Renal cortical epithelial cell (primary cell): ENCODE data around the gene KANSL3. TPM values are rescaled to one million over a fixed set of nuclear protein-coding genes. Genes with fewer than 3 reads are reported as not detected.
A peak's percentile ranks its signal among the peaks of the same experiment; 100 is the strongest.

Source experiments
- DNase-seq: peaks from one replicate; pipeline ENCODE4 v3.0.0-alpha.2; 2011; ENCODE audit warnings: low read depth
- total RNA-seq: library from RNA; depleted of rRNA; stranded (reverse); fragments of >200 nt; gene quantifications from 2 replicates; pipeline ENCODE4 v1.2.3, GENCODE V29; 2014

KANSL3 gene
- total RNA-seq, 1 donor from 2014 or later = 55.2 TPM

DNA sequence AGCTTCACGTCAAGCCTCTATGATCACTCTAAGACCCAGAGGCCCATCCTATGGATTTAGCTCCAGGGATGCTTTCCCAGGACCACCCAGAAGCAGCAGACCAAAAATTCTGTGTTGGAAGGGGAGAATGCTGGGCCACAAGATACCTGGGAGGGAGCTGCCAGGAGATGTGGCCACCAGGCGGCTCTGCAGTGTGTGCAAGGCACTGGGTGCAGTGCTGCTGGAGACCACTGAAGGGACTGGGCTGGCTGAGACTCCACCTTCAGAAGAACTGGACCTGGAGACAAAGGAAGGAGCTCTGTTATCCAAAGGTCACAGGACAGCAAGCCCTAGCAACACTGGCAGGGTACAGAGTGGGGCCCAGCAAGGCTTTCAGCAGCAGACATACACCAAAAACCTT is 34.0 kb downstream of the KANSL3 start:
- DNase-seq = no peak

GRCh38 chr2:96602330-96602823 is 35.7 kb downstream of the KANSL3 start:
- no peak for DNase-seq

DNA sequence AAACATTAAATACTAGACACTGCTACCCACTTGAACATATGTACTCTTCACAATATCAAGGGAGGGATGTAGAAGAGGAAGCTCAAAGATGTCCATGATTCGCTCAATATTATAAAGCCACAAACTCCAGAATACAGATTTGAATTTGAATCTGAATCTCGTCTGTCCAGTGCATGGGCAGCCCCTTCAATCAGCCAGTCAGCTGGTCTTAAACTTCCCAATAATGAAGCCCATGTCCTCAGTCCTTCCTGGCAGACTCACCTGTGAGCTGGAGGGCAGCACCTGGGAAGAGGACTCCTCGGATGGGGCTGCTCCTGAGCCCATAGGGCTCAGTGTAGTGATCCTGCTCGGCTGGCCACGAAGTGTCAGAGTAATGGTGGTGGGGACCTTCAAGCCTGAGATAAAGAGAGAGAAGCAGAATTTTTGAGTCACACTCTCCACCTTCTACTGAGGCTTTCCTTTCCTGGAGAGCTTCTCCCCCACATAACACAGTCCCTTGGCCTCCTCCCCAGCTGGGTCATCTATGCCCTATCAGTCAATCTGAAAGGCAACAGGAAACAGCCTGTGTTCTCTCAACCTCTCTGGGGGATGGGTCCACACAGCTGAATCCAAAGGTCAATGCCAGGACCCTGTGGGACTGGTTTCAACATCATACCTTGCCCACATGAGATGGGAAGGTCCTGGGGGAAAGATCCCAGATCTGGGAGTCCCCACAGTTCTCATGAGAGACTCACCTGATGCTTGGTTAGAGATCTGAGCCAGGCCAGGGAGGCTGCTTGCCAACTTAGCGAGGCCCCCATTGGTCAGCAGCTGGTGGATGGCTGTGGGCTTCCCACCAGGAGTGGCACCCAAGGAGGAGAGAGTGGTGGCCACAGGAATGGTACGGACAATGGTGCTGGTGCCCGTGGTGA is 36.5 kb downstream of the KANSL3 start:
- no peak for DNase-seq

DNA sequence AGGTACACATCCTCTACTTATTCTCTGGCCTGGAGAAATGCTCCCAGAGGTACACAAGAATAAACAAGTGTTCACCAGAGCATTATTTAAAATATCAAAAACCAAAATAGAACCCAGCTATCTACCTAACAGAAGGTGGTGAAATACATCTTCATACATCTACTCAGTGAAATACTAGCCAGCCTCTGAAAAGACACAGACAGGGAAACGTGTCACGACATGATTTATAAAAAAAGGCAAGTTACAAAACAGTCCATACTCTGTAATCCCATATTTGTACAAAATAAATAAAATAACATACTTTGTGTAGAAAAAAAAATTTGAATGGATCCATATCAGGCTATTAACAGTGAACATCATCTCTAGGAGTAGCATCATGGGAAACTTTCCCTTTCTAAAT is 38.2 kb downstream of the KANSL3 start:
- no peak for DNase-seq

- DNase-seq = no peak
Measured at GRCh38 chr2:96596596-96596995, 41.5 kb downstream of the KANSL3 start.

DNA sequence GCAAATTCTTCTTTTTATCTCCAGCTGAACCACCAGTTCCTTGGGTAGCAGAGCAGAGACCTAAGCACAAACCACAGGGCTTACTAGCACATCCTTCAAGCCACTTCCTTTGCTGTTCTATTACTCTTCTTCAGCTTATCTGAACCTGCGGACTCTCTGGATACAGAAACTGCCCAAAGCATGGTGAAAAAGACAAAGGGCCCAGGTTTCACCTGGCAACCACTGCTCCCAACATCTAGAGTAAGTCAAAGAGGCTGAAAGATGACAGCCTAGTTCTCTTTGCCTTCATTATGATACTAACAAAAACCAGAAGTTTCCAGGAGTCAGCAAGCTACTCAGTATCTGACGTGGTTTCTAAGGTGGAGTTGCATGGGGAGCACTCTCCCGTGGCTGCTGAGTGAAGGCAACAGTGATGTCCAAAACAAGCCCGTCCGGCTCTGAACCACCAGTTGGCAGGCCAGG is 43.4 kb downstream of the KANSL3 start:
- DNase-seq = no peak

GRCh38 chr2:96594282-96594681 is 43.8 kb downstream of the KANSL3 start:
- no peak for DNase-seq

- DNase-seq = no peak
Measured at GRCh38 chr2:96591494-96591893, 46.6 kb downstream of the KANSL3 start.

GRCh38 chr2:96591054-96591453 is 47.1 kb downstream of the KANSL3 start:
- no peak for DNase-seq

GRCh38 chr2:96587843-96588242 is 50.3 kb downstream of the KANSL3 start:
- no peak for DNase-seq

DNA sequence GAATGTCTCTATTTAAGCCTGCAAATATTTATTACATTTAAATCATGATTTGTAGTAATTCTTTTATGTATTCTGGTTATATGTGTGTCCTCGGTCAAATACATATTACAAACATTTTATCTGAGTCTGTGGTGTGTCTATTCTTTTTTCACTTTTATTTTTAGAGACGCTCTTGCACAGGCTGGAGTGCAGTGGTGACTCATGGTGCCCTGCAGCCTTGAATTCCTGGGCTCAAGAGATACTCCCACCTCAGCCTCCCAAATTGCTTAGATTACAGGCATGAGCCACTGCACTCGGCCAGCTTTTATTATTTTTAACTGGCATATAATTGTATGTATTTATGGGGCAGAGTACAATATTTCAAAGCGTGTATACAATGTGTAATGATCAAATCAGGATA is 54.1 kb downstream of the KANSL3 start:
- DNase-seq = peak; percentile 7

DNA sequence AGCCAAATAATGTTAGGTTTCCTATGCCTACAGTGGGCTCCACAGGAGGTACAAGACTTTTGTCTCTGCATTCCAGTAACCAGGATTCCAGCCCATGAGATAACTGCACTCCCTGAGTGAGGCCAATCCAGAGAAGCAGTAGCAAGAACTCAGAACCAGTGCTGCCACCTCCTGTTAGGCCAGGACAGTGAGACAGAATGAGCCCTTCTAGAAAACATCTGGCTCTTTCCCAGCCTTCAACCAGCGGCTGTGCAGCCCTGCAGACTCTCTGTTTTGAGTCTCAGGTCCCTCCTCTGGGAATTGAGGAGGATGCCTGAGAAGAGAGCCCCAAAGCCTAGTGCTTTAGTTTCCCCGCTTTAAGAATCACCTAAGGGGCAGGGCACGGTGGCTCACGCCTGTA is 57.3 kb downstream of the KANSL3 start:
- DNase-seq = peak; percentile 29

DNA sequence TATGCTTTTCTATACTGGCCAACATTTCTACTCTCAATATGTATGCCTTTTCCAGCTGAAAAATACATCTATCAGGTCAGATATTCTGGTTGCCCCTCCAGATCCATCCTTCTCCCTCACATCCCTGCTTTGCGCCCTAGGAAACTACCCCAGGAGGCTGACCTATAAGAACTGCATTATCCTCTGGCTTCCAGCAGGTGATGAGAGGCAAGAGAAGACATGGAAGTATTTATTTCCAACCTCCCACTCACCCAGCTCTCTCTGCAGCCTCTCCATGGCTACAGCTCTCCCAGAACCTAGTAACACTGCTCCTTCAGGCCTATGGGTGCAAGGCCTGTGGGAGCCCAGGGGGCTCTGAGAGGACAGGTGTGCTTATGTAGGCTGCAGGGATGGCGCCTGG is 58.7 kb downstream of the KANSL3 start:
- DNase-seq = no peak

GRCh38 chr2:96578731-96579130 is 59.4 kb downstream of the KANSL3 start:
- no peak for DNase-seq

- DNase-seq = no peak
Measured at GRCh38 chr2:96577501-96577900, 60.6 kb downstream of the KANSL3 start.

DNA sequence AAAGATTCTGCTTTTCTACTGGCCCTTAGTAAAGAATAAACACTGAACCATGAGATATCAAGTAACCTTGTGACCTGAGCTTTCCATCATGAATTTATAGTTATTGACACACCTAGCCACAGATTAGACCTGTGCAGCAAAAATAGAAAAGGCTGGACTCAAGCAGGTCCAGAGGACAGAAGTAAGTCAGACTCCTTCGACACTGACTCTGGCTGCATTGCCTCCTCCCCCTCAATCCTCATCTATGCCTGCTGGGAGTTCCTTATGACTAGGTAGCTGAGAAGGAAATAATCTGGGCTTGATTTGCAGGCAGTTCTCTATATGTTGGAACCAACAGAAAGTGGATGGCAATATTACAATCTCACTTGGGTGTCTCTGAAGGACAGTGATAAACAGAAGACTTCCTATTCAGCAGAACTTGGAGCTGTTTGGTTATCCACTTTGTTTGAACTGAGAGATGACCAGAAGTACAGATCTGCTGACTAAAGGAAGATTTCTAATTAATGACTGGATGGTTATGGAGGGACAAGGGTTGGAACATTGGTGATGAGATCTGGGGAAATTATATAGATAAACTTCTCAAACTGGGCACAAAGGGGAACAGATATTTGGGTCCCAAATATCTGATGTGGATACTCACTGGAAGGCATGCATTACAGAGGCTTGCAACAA is 62.2 kb downstream of the KANSL3 start:
- DNase-seq = no peak

DNA sequence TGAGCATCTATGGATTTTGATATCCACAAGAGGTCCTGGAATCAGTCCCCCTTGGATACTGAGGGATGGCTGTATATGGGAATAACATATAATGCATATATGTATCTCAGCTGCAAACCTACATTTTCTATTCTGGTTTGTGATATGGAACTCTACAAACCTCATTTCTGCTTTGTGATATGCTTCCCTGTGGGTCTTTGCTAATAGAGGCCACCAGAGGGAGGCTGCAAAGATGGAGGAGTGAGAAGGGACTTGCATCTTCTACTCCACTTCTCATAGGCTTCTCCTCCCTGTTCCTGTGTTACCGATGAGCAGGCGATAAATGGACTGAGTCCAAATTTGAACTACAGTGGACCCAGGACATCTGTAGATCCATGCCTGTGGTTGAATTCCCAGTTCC is 63.7 kb downstream of the KANSL3 start:
- DNase-seq = no peak

GRCh38 chr2:96568094-96568493 is 70.0 kb downstream of the KANSL3 start:
- DNase-seq = no peak

DNA sequence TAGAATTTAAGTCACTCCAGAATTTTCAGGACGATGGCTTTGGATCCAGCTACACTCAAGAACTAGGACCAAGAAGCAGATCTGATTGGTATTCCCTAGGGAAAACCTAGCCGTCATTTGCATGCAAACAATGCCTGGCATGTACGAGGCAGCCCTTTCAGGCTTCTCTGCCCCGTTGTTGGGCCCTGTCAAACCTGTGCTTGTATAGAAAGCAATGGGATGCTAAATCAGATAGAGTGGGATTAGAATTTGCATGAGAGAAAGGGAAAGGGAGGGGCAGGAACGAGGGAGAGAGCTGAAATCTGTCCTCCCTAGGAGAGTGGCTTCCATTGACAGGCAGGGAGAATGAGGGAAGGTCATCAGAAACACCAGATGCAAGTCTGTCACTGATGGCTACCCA is 73.0 kb downstream of the KANSL3 start:
- no peak for DNase-seq

DNA sequence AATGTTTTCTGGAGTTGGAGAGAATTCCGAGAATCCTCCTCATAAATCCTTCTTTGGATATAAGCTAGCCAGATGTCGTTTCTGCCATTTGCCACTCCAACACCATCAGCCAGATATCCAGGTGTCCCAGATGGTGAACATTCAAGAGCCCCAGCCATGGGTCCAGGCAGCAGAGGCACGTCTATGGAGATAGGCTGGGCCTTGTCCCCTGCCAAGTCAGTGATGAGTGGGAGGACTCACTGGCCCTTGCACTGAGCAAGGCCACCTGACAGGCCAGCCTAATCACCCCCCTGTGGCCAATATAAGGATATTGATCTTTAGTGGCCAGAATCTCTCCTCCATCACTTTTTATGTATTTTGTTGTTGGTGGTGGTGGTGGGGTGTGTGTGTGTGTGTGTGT is 73.5 kb downstream of the KANSL3 start:
- no peak for DNase-seq

GRCh38 chr2:96564026-96564425 is 74.1 kb downstream of the KANSL3 start:
- DNase-seq = no peak

- DNase-seq = no peak
Measured at GRCh38 chr2:96558485-96558884, 79.6 kb downstream of the KANSL3 start.

- no peak for DNase-seq
Measured at GRCh38 chr2:96558061-96558460, 80.1 kb downstream of the KANSL3 start.
